ENCODE results near the gene GYPA.
"Not testable (repeated sequence)": the region's sequence is repeated elsewhere in the genome, so short reads cannot be mapped to it uniquely, and the experiment has no call there.

Gene GYPA

GRCh38 chr4:144140594-144141295, at the start of gene GYPA:
TSS of gene GYPA (minus strand) at chr4:144140718. CDS start at chr4:144140635, 83 bp downstream.
- H3K4me3 ChIP-seq (ENCODE audit: low read depth, low read length); CTCF ChIA-PET; H3K27ac ChIP-seq (ENCODE audit: extremely low read depth, low read depth, low read length): not testable (repeated sequence)

GRCh38 chr4:144190009-144190408, 49.5 kb upstream of the GYPA start:
- Histone ChIP-seq H3K4me3 (ENCODE audit: low read depth, low read length) (no peak overlapping the region), H3K9me3 (ENCODE audit: control insufficient read depth, insufficient read depth, low read depth, low read length) (no peaks in the 10 kb centered on the region), H3K27ac (ENCODE audit: extremely low read depth, low read depth, low read length) (no peak overlapping the region), H3K36me3 (ENCODE audit: control insufficient read depth in 2 of 2, insufficient read depth in 1 of 2, low read length in 2 of 2) (no peaks in the 10 kb centered on the region), H3K4me1 (ENCODE audit: control insufficient read depth, insufficient read depth, low read length) (no peaks in the 10 kb centered on the region)
- ChIA-PET CTCF (no interaction called here), POLR2A (no interaction called here)
- TF ChIP-seq ZNF404 (tag by site-specific recombination; IDR thresholded peaks at IDR 0.05) (no peak), REST (tag by site-specific recombination; IDR thresholded peaks at IDR 0.05) (no peak), AEBP2 (tag by site-specific recombination; IDR thresholded peaks at IDR 0.05; ENCODE audit: borderline replicate concordance) (no peak), SP7 (tag by site-specific recombination; IDR thresholded peaks at IDR 0.05) (no peak), ZNF391 (tag by site-specific recombination; IDR thresholded peaks at IDR 0.05; ENCODE audit: borderline replicate concordance, low read depth) (no peak), ZNF426 (tag by site-specific recombination; IDR thresholded peaks at IDR 0.05) (no peak), ZNF610 (tag by site-specific recombination; IDR thresholded peaks at IDR 0.05; ENCODE audit: borderline replicate concordance) (no peak)

More at GRCh38 chr4:144140594-144141295, at the start of gene GYPA:
- H3K4me1 ChIP-seq (ENCODE audit: control insufficient read depth, insufficient read depth, low read length); H3K9me3 ChIP-seq (ENCODE audit: control insufficient read depth, insufficient read depth, low read depth, low read length); POLR2A ChIA-PET; H3K36me3 ChIP-seq (ENCODE audit: control insufficient read depth in 2 of 2, insufficient read depth in 1 of 2, low read length in 2 of 2): not testable (repeated sequence)

- no peak overlapping the region for H3K27ac ChIP-seq (ENCODE audit: extremely low read depth, low read depth, low read length)
- no peak overlapping the region for H3K4me3 ChIP-seq (ENCODE audit: low read depth, low read length)
- no peaks in the 10 kb centered on the region for H3K36me3 ChIP-seq (ENCODE audit: control insufficient read depth in 2 of 2, insufficient read depth in 1 of 2, low read length in 2 of 2)
- H3K9me3 ChIP-seq (ENCODE audit: control insufficient read depth, insufficient read depth, low read depth, low read length) = no peaks in the 10 kb centered on the region
- TF ChIP-seq ZFP41 (tag by site-specific recombination; IDR thresholded peaks at IDR 0.05; ENCODE audit: borderline replicate concordance) (no peak), FEZF1 (tag by site-specific recombination; IDR thresholded peaks at IDR 0.05) (no peak), ZNF645 (tag by site-specific recombination; IDR thresholded peaks at IDR 0.05) (no peak), ZNF449 (tag by site-specific recombination; IDR thresholded peaks at IDR 0.05) (no peak), WT1 (tag by site-specific recombination; IDR thresholded peaks at IDR 0.05) (no peak), ZNF37A (tag by site-specific recombination; IDR thresholded peaks at IDR 0.05) (no peak), ATF2 (tag by site-specific recombination; IDR thresholded peaks at IDR 0.05; ENCODE audit: low read depth) (no peak), ZNF133 (tag by site-specific recombination; IDR thresholded peaks at IDR 0.05) (no peak), ZNF544 (tag by site-specific recombination; IDR thresholded peaks at IDR 0.05) (no peak), BCL11B (tag by site-specific recombination; IDR thresholded peaks at IDR 0.05; ENCODE audit: low read depth) (no peak), EGR2 (tag by site-specific recombination; IDR thresholded peaks at IDR 0.05; ENCODE audit: low read depth) (no peak), ZNF391 (tag by site-specific recombination; IDR thresholded peaks at IDR 0.05; ENCODE audit: borderline replicate concordance, low read depth) (no peak), ZNF600 (tag by site-specific recombination; IDR thresholded peaks at IDR 0.05) (no peak), ZNF394 (tag by site-specific recombination; IDR thresholded peaks at IDR 0.05; ENCODE audit: borderline replicate concordance) (no peak)
- no peaks in the 10 kb centered on the region for H3K4me1 ChIP-seq (ENCODE audit: control insufficient read depth, insufficient read depth, low read length)
- CTCF ChIA-PET = no interaction called here
- POLR2A ChIA-PET = no interaction called here
Observed at GRCh38 chr4:144189121-144189520, 48.6 kb upstream of the GYPA start.
